HL-60/S4 treated with phorbol 12-myristate 13-acetate at 8.2 ng/mL for 4 days and 3 days (cell line): Measurements from ENCODE around the gene RHOU.
"Not testable (repeated sequence)": the region's sequence is repeated elsewhere in the genome, so short reads cannot be mapped to it uniquely, and the experiment has no call there.

ENCODE experiments used
- in situ Hi-C: fragments of 300-500 bp; cut with MboI; formaldehyde crosslinking; loops from 2 replicates; pipeline ENCODE4 v1.15.0; 2022; ENCODE audit warnings: low sequenced_read_pairs

RHOU gene

GRCh38 chr1:228755800-228756199 lies 20.5 kb downstream of the RHOU start:
- in situ Hi-C loops: no loop called here

- in situ Hi-C loops: no loop called here
These were observed 21.2 kb downstream of the RHOU start for GRCh38 chr1:228756457-228756856.

- in situ Hi-C loops: no loop called here
These were observed 23.2 kb downstream of the RHOU start for GRCh38 chr1:228758447-228758846.

DNA sequence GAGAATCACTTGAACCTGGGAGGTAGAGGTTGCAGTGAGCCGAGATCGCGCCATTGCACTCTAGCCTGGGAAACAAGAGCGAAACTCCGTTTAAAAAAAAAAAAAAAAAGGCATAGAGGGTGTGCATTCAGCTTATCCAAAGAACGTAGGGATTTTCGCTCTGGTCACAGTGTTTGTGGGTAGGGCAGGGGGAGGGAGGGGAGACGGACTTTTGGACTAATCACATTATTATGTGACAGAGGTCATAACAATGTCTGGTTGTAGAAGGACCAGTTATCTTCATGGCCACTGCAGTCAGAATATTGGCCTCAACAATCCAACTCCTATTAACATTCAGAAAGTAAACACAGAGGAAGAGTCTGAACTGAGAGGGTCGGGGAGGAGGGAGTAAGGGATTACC lies 25.7 kb downstream of the RHOU start:
- in situ Hi-C loops: no loop called here

- in situ Hi-C loops: no loop called here
These were observed 28.3 kb downstream of the RHOU start for GRCh38 chr1:228763561-228763960.

GRCh38 chr1:228765168-228765946 lies 30.1 kb downstream of the RHOU start:
- in situ Hi-C loops: no loop called here

DNA sequence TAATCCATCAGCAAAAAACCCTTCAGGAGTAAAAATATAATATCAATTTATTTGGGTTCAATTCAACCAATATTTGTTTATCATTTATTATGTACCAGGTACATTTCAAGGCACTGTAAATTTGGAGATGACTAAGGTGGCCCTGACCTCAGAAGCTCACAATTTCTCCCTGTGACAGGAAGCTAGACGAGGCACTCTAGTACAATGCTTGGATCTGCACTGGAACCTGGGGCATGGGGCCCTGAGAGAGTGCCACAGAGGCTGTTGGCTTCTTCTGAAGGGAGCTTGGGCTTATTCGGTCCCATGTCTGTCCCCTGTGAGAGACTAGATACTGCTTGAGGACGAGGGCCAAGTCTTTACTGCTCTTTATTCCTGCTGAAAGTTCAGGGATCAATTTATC lies 31.5 kb downstream of the RHOU start:
- in situ Hi-C loops: no loop called here

GRCh38 chr1:228767636-228768354 lies 32.5 kb downstream of the RHOU start:
- in situ Hi-C loops: no loop called here

DNA sequence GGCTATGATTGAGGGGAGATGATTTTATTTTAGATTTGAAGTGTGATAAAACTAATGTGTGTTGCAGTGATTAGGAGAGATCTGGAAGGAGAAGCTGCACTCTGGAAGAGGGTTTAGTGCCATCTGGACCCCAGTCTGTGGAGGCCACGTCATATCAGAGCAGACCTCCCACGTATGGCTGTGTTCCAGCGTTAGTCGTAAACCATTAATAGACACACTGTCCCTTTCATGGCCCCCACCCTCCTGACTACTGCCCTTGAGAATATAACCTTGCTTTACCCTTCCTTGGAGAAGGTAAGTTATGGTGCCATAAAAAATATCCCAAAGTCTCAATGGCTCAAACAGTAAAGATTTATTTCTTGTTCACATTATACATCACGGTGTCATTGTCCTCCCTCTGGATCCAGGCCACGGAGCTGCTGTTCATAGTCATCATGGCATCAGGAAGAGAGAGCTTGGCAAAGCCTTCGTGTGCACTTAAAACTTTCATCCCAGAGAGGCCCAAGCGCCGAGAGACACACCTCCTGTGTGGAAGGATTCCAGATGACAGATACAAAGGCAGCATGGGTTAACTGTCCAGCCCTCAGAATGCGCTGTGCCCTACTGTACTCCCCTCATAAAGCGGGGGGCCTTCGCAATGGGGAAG lies 33.2 kb downstream of the RHOU start:
- in situ Hi-C loops: no loop called here

DNA sequence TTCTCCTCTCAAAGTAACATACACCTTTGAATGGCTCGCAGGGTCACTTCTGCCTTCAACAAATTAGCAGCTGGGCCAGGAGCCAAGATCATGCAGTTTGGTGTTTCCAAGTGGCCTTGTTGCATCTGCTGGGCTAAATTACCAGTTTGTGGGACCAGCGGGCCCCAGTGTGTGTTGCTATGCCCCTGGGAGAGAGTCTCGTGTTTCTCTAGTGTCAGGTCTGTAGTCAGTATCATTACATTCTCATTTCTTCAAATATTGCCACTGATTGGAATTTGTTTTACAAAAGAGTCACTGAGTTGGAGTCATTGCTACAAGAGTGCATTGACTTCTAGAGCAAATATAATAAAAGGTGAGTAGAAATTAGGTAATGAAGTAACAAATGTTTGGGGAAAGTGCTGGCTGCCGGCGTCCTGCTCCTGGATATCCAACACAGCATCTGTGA lies 35.5 kb downstream of the RHOU start:
- in situ Hi-C loops: no loop called here

DNA sequence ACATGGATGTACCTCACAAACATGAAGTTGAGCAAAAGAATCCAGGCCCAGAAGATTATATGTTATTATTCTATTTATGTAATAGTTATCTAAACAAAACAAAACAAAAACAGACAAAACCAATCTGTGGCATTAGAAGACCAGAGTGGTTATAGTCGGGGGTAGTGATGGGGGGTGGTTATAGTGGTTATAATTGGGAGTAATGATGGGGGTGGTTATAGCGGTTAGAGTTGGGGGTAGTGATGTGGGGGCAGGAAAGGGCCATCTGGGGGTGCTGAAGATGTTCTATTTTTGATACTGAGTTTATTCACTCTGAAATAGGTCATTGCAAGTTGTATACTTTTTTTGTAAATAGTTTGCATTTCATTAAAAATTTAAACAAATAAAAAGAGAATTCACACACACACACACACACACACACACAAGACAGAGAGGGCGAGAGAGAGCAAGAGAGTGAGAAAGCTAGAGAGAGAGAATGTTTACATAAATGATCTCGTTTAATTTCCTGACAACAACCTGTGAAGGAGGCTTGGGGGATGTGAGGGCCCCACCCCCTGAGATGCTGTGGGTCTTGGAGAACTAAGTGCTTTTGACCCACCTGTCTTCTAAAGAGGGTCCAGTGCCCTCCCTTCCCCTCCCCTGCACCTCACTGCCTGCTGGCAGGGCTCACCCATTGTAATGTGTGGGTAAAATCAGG lies 37.4 kb downstream of the RHOU start:
- in situ Hi-C loops: no loop called here

GRCh38 chr1:228775946-228776345 lies 40.7 kb downstream of the RHOU start:
- in situ Hi-C loops: not testable (repeated sequence)

DNA sequence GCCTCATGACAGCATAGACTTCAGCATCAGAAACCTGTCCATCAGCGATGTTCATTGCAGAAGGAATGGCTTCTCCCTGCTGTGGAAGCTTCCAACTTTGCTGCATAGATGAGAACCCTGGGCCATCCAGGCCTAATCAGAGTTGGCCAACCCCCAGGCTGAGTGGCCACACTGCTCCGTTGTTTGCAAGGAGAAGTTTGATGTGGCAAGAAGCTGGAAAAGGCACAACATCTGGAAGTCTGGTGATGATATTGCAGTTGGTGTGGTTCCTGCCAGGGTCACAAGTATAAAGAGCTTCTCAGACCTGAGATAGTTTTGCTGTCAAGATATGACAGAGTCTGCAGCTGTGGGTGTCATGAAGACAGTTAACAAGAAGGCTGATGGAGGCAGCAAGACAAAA lies 41.2 kb downstream of the RHOU start:
- in situ Hi-C loops: no loop called here

- in situ Hi-C loops: no loop called here
These were observed 42.0 kb downstream of the RHOU start for GRCh38 chr1:228777236-228777635.

DNA sequence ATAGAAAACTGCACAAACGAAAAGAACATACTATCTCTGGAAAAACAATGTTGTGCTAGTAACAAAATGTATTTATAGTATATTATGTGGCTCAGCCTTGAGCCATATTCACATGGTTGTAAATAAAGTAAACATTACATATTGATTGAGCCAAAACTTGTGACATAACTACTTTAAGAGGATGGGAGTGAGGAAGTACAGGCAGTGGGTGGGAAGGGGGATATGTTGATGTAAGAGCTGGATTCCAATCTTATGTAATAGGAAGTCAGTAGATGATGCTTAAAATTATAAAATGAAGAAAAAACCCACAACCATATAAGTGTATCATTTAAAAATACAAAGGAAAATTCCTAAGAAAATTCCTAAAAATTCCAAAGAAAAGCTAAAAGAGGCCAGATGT lies 42.7 kb downstream of the RHOU start:
- in situ Hi-C loops: no loop called here

DNA sequence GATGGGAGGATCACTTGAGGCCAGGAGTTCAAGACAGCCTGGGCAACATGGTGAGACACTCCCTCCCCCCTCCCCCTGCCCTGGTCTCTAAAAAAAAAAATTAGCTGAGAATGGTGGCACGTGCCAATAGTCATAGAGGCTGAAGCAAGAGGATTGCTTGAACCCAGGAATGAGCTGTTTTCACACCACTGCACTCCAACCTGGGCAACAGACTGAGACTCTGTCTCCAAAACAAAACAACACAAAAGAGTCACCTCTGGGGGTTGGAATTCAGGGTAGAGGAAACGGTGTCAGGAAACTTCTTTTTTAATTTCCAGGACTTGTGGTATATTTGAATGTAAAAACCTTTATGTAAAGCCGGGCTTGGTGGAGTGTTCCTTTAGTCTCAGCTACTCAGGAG lies 43.2 kb downstream of the RHOU start:
- in situ Hi-C loops: no loop called here

DNA sequence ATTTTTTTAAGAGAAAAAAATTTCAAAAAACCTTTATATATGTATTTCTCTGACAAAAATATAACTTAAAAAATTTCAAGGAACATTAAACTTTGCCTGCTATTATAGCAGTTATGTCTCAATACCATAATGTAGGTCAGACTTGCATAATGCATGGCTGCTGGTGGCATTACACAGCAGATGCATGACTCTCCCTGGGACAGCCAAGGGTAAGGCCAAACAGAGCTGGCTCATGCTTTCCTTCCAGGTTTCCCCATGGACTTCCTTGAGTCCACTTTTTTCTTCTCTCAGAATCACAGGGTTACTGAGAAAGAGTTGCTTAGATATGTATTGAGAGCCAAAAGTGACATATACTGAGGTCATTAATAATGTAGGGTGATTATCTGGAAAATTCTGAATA lies 43.7 kb downstream of the RHOU start:
- in situ Hi-C loops: no loop called here

GRCh38 chr1:228781161-228781808 lies 46.0 kb downstream of the RHOU start:
- in situ Hi-C loops: no loop called here

- in situ Hi-C loops: no loop called here
These were observed 46.8 kb downstream of the RHOU start for GRCh38 chr1:228781809-228782661.
